Measurements from ENCODE around the gene POLR2L. TPM values are rescaled to one million over a fixed set of nuclear protein-coding genes. Genes with fewer than 3 reads are reported as not detected.

The POLR2L gene
- total and polyA plus RNA-seq, 2 of the 13 experiments (the other 11 are each of a cell fraction or from before 2014, with no cell fraction given), result 104 to 114 TPM

GRCh38 chr11:852762-853161, 10.4 kb upstream of the POLR2L start (continued):
- TF ChIP-seq KIAA2018 (CRISPR knock-in tag; IDR thresholded peaks at IDR 0.05; ENCODE audit: borderline replicate concordance), result no peak
- TF ChIP-seq MIXL1 (CRISPR knock-in tag; IDR thresholded peaks at IDR 0.05), result no peak

GRCh38 chr11:850775-851763, 8.7 kb upstream of the POLR2L start:
- no peak for ATAC-seq
- H2AFZ ChIP-seq (ENCODE audit: low read length), result no peak overlapping the region
- TF ChIP-seq ZNF83 (CRISPR knock-in tag; IDR thresholded peaks at IDR 0.05; ENCODE audit: borderline replicate concordance), result no peak
- no peak for TF ChIP-seq CSRNP2 (CRISPR knock-in tag; conservative IDR thresholded peaks at IDR 0.05; ENCODE audit: low read depth)
- no peak for TF ChIP-seq SOX6 (IDR thresholded peaks at IDR 0.05)
- no peak for TF ChIP-seq SOX6 (CRISPR knock-in tag; IDR thresholded peaks at IDR 0.05)
- TF ChIP-seq AGO1 (IDR thresholded peaks at IDR 0.05; ENCODE audit: low read depth, low read length, poor library complexity, severe bottlenecking), result no peak
- no peak for TF ChIP-seq CCDC6 (CRISPR knock-in tag; IDR thresholded peaks at IDR 0.05)
- TF ChIP-seq CTCF (CRISPR knock-in tag; IDR thresholded peaks at IDR 0.05), result peak; percentile 50
- no peak for TF ChIP-seq BRD4 (CRISPR knock-in tag; IDR thresholded peaks at IDR 0.05)

More at GRCh38 chr11:850775-851763, 8.7 kb upstream of the POLR2L start:
- intact Hi-C loops (cut with micrococcal nuclease; ENCODE audit: unreplicated experiment) (no loop called here), in situ Hi-C loops (cut with HindIII; ENCODE audit: extremely low pct_ligation_motif_present, low pct_unique_long_range_greater_than_20kb) (no loop called here)
- Histone ChIP-seq H3K79me2 (ENCODE audit: insufficient read depth, low read length) (no peaks in the 10 kb centered on the region), H3K27me3 (ENCODE audit: control insufficient read depth in 1 of 2, insufficient read depth in 2 of 2, low read length in 2 of 2) (no peaks in the 10 kb centered on the region), H3K4me3 (replicated peaks in 1 of 3; ENCODE audit: insufficient read depth in 1 of 3, low read depth in 2 of 3, low read length in 3 of 3) (no peak overlapping the region), H3K36me3 (replicated peaks in 1 of 2; ENCODE audit: control insufficient read depth in 1 of 2, insufficient read depth in 2 of 2, low read length in 2 of 2) (no peaks in the 10 kb centered on the region; a peak in 2 of 5 replicates), H3K9ac (ENCODE audit: insufficient read depth, low read depth, low read length) (no peak overlapping the region), H3K4me1 (ENCODE audit: insufficient read depth, low read length) (peaks cover 3% of the 10 kb centered on the region), H3K4me2 (ENCODE audit: low read depth, low read length) (no peak overlapping the region), H3K27ac (ENCODE audit: extremely low read length, insufficient read depth, low read length) (no peak overlapping the region), H3K9me3 (ENCODE audit: low read length) (no peaks in the 10 kb centered on the region), H4K20me1 (ENCODE audit: insufficient read depth, low read length) (0 out of 2 replicates have a peak, but pooled peaks cover 2% of the 10 kb centered on the region)
- 99% methylated on average over 13 of the region's 28 CpGs for WGBS (ENCODE audit: low lambda C conversion rate)
- FAIRE-seq, result no peak
- CTCF ChIA-PET (ENCODE audit: low intra/inter-chr PET ratio, low total read pairs), result no interaction called here
- no peak for DNase-seq (ENCODE audit: low spot score)
- POLR2A ChIA-PET, result no interaction called here
- no TSS peak for BruUV-seq (replicated peaks)
